ENCODE data around the gene ATP10B. TPM values are rescaled to one million over a fixed set of nuclear protein-coding genes. Genes with fewer than 3 reads are reported as not detected.

The ATP10B gene
- total and polyA plus RNA-seq, 2 of the 8 experiments (the other 6 are each of a cell fraction or from before 2014, with no cell fraction given), result 0.06 to 0.11 TPM

GRCh38 chr5:160774666-160775315, 77.2 kb downstream of the ATP10B start:
- H3K79me1 ChIP-seq (ENCODE audit: low read depth, low read length), result no peaks in the 10 kb centered on the region
- H3K4me1 ChIP-seq (replicated peaks in 1 of 4; ENCODE audit: control insufficient read depth in 3 of 4, insufficient read depth in 4 of 4, low read length in 3 of 4), result peaks cover 5 to 12% (median 9%) of the 10 kb centered on the region in 4 experiments; a peak in 6 of 7 replicates
- TF ChIP-seq TBP (IDR thresholded peaks at IDR 0.05; ENCODE audit: low read depth, low read length), result no peak
- no peak for TF ChIP-seq EGR1 (IDR thresholded peaks at IDR 0.05; ENCODE audit: borderline replicate concordance, low read depth, low read length)
- no peak for TF ChIP-seq RBBP5 (IDR thresholded peaks at IDR 0.05; ENCODE audit: borderline replicate concordance, low read depth, low read length)
- no peak for TF ChIP-seq BCL11A (IDR thresholded peaks at IDR 0.05; ENCODE audit: low read depth in 2 of 2, low read length in 2 of 2)
- TF ChIP-seq CEBPB (IDR thresholded peaks at IDR 0.05; ENCODE audit: low read depth, low read length), result no peak
- TF ChIP-seq, protein P1, sequence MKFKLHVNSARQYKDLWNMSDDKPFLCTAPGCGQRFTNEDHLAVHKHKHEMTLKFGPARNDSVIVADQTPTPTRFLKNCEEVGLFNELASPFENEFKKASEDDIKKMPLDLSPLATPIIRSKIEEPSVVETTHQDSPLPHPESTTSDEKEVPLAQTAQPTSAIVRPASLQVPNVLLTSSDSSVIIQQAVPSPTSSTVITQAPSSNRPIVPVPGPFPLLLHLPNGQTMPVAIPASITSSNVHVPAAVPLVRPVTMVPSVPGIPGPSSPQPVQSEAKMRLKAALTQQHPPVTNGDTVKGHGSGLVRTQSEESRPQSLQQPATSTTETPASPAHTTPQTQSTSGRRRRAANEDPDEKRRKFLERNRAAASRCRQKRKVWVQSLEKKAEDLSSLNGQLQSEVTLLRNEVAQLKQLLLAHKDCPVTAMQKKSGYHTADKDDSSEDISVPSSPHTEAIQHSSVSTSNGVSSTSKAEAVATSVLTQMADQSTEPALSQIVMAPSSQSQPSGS (IDR thresholded peaks at IDR 0.05; ENCODE audit: low read length), result no peak
- no peak for TF ChIP-seq KDM4A (IDR thresholded peaks at IDR 0.05; ENCODE audit: low read depth, low read length, severe bottlenecking)
- TF ChIP-seq CTBP2 (IDR thresholded peaks at IDR 0.05; ENCODE audit: borderline replicate concordance, insufficient read depth, insufficient read length, low read length), result no peak
- no peak for TF ChIP-seq FOSL1 (IDR thresholded peaks at IDR 0.05; ENCODE audit: insufficient read depth, low read depth, low read length)
- no peak for TF ChIP-seq ZNF274 (IDR thresholded peaks at IDR 0.05; ENCODE audit: borderline replicate concordance, extremely low read depth, low read length)
- DNase-seq (ENCODE audit: low read depth in 1 of 2, low spot score in 2 of 2) (no peak), FAIRE-seq (no peak)
- H3K27ac ChIP-seq (ENCODE audit: low read depth, low read length), result no peak overlapping the region
- H4K20me1 ChIP-seq (replicated peaks in 1 of 2; ENCODE audit: control insufficient read depth in 1 of 2, insufficient read depth in 2 of 2, low read length in 2 of 2), result no peaks in the 10 kb centered on the region
- no peaks in the 10 kb centered on the region for H3K36me3 ChIP-seq (ENCODE audit: control insufficient read depth in 2 of 4, insufficient read depth in 4 of 4, low read length in 3 of 4)
- no peak overlapping the region for H3K4me3 ChIP-seq (ENCODE audit: extremely low read depth in 1 of 4, insufficient read depth in 2 of 4, low read depth in 3 of 4, low read length in 4 of 4)
- no peak overlapping the region for H2BK120ac ChIP-seq (replicated peaks; ENCODE audit: low read depth, low read length)
- 49% methylated on average over 11 of the region's 11 CpGs; no CpG with 5 or more reads in 1 of the 2 experiments for WGBS, 2 experiments (ENCODE audit: extremely low coverage in 1 of 2, insufficient coverage in 1 of 2, insufficient read length in 1 of 2, insufficient replicate concordance in 2 of 2, low coverage in 1 of 2, low lambda C conversion rate in 2 of 2, missing lambda C conversion rate in 1 of 2)
- H3K9ac ChIP-seq (replicated peaks in 1 of 4; ENCODE audit: extremely low read depth in 1 of 4, low read depth in 3 of 4, low read length in 3 of 4), result no peak overlapping the region
- H4K8ac ChIP-seq (ENCODE audit: extremely low read depth, insufficient read depth, low read length), result no peak overlapping the region
- H3K56ac ChIP-seq (replicated peaks; ENCODE audit: insufficient read length, low read depth, low read length), result no peak overlapping the region
- no peak overlapping the region for H2BK5ac ChIP-seq (ENCODE audit: low read depth, low read length)
- no peak overlapping the region for H2BK15ac ChIP-seq (ENCODE audit: low read length)
- H3K23me2 ChIP-seq (ENCODE audit: low read depth, low read length), result no peaks in the 10 kb centered on the region; the same call in 1 of the 2 replicates
- H2AFZ ChIP-seq (ENCODE audit: low read length), result peak overlapping the region; percentile 74; the same call in 1 of the 2 replicates
- no peak overlapping the region for H3K4ac ChIP-seq (replicated peaks; ENCODE audit: insufficient read length, low read depth, low read length)
- H3K9me3 ChIP-seq (ENCODE audit: insufficient read depth in 2 of 2, low read depth in 1 of 2, low read length in 1 of 2), result no peaks in the 10 kb centered on the region
- POLR2A ChIA-PET (ENCODE audit: partially characterized antibody), result no interaction called here
- H3K27me3 ChIP-seq (replicated peaks in 1 of 4; ENCODE audit: control insufficient read depth in 3 of 4, extremely low read depth in 1 of 4, insufficient read depth in 3 of 4, low read length in 3 of 4), result no peaks in the 10 kb centered on the region
- no peak overlapping the region for H2BK20ac ChIP-seq (ENCODE audit: low read length)
- H2AK5ac ChIP-seq (ENCODE audit: low read depth, low read length), result no peak overlapping the region
- H2BK12ac ChIP-seq (ENCODE audit: low read depth, low read length), result no peak overlapping the region
- 0 out of 2 replicates have a peak overlapping the region, but pooled peaks have one; percentile 4 for H3K18ac ChIP-seq (ENCODE audit: extremely low read depth, low read length)
- peak overlapping the region; percentile 23 to 29; a peak in 2 of 4 replicates for H3K4me2 ChIP-seq (ENCODE audit: insufficient read depth in 1 of 2, low read depth in 2 of 2, low read length in 2 of 2)
- no peaks in the 10 kb centered on the region for H3K79me2 ChIP-seq (ENCODE audit: control insufficient read depth in 1 of 2, insufficient read depth in 2 of 2, low read length in 2 of 2)
- H3K14ac ChIP-seq (ENCODE audit: insufficient read length), result no peak overlapping the region
- CTCF ChIA-PET (ENCODE audit: partially characterized antibody), result interaction anchor here (1.0 to 3.1 kb wide), 5 partner anchors 8 to 769 kb away, joined by 3 to 15 read pairs (median 3); no protein-coding TSS in a partner anchor
- no peak overlapping the region for H3K23ac ChIP-seq (ENCODE audit: insufficient read length)
- H4K5ac ChIP-seq (ENCODE audit: insufficient read length, low read depth, low read length), result no peak overlapping the region
- no peak overlapping the region for H4K91ac ChIP-seq (replicated peaks; ENCODE audit: insufficient read length, low read length)

Measured in H1 (cell line).